Measurements from ENCODE around the gene SV2C. TPM values are rescaled to one million over a fixed set of nuclear protein-coding genes. Genes with fewer than 3 reads are reported as not detected.

Gene SV2C
- total and polyA plus RNA-seq, 10 of the 15 experiments (the other 5 are each of a cell fraction or from before 2014, with no cell fraction given): under 0.01 to 1.1 (median 0.63) TPM

DNA sequence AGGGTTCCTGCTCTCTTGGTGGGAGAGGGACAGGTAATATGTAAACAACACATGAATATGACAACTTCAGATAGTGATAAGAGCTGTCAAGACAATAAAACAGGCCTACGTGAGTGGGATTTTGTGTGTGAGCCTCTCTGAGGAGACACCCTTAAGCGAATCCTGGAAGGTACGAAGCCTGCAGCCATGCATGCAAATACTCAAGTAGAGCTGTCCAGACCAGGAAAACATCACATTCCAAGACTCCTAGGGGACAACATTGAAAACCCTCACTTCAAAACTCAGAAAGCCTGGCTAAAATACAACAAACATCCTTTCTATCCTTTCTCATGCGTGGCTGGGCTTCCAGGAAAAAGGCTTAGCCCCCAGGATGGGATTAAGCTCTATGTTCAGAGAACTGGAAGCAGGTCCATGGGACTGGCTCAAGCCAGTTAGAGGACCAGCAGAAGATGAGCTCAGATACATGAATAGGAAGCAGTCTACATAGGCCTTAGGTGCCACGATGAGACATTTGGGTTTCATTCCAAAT is 195.1 kb downstream of the SV2C start:
- in situ Hi-C loops (cut with MboI) (no loop called here), intact Hi-C loops (cut with micrococcal nuclease; ENCODE audit: unreplicated experiment) (no loop called here)
- Histone ChIP-seq H3K27me3 (replicated peaks in 1 of 2; ENCODE audit: control insufficient read depth in 2 of 2, insufficient read depth in 2 of 2, low read length in 1 of 2) (no peaks in the 10 kb centered on the region), H3K79me2 (ENCODE audit: control insufficient read depth, insufficient read depth, low read length) (no peaks in the 10 kb centered on the region), H3K27ac (ENCODE audit: control insufficient read depth, insufficient read depth) (no peak overlapping the region), H3K36me3 (ENCODE audit: control insufficient read depth in 2 of 2, insufficient read depth in 2 of 2, low read length in 1 of 2) (no peaks in the 10 kb centered on the region), H3K4me2 (ENCODE audit: control insufficient read depth, insufficient read depth) (no peak overlapping the region), H4K20me1 (ENCODE audit: control insufficient read depth, insufficient read depth) (no peaks in the 10 kb centered on the region), H2AFZ (ENCODE audit: control insufficient read depth, low read depth, low read length) (no peak overlapping the region), H3K9ac (ENCODE audit: control insufficient read depth, insufficient read depth, low read length) (no peak overlapping the region), H3K9me3 (replicated peaks; ENCODE audit: control insufficient read depth, insufficient read depth, low read length) (peaks cover 2% of the 10 kb centered on the region; the same call in 2 of the 3 replicates), H3K4me1 (ENCODE audit: control insufficient read depth, insufficient read depth, low read length) (no peaks in the 10 kb centered on the region), H3K4me3 (no peak overlapping the region)
- TF ChIP-seq PAX8 (IDR thresholded peaks at IDR 0.05) (no peak), STAT1 (conservative IDR thresholded peaks at IDR 0.05) (no peak), CBX5 (IDR thresholded peaks at IDR 0.05; ENCODE audit: low read depth) (no peak), SREBF1 (IDR thresholded peaks at IDR 0.05; ENCODE audit: low read length) (no peak)
- TF ChIP-seq, protein P1, sequence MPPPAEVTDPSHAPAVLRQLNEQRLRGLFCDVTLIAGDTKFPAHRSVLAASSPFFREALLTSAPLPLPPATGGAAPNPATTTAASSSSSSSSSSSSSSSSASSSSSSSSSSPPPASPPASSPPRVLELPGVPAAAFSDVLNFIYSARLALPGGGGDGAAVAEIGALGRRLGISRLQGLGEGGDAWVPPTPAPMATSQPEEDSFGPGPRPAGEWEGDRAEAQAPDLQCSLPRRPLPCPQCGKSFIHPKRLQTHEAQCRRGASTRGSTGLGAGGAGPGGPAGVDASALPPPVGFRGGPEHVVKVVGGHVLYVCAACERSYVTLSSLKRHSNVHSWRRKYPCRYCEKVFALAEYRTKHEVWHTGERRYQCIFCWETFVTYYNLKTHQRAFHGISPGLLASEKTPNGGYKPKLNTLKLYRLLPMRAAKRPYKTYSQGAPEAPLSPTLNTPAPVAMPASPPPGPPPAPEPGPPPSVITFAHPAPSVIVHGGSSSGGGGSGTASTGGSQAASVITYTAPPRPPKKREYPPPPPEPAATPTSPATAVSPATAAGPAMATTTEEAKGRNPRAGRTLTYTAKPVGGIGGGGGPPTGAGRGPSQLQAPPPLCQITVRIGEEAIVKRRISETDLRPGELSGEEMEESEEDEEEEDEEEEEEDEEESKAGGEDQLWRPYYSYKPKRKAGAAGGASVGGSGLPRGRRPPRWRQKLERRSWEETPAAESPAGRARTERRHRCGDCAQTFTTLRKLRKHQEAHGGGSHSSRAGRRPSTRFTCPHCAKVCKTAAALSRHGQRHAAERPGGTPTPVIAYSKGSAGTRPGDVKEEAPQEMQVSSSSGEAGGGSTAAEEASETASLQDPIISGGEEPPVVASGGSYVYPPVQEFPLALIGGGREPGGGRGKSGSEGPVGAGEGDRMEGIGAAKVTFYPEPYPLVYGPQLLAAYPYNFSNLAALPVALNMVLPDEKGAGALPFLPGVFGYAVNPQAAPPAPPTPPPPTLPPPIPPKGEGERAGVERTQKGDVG (CRISPR knock-in tag; IDR thresholded peaks at IDR 0.05): no peak
- TF ChIP-seq, protein P2, sequence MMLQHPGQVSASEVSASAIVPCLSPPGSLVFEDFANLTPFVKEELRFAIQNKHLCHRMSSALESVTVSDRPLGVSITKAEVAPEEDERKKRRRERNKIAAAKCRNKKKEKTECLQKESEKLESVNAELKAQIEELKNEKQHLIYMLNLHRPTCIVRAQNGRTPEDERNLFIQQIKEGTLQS (IDR thresholded peaks at IDR 0.05; ENCODE audit: borderline replicate concordance, extremely low read depth, low read depth, low read length): no peak
- ChIA-PET POLR2A (interaction anchor here (1.1 kb wide), 1 partner anchor 17 kb away, joined by 3 read pairs; no protein-coding TSS in a partner anchor), CTCF (interaction anchor here (0.6 to 1.3 kb wide), 4 partner anchors 9 to 360 kb away, joined by 3 to 4 read pairs (median 3); no protein-coding TSS in a partner anchor), SMC1A (ENCODE audit: uncharacterized antibody, unreplicated experiment) (no interaction called here), RAD21 (ENCODE audit: unreplicated experiment) (no interaction called here)
- DNase-seq (ENCODE audit: low read depth, low spot score) (no peak), ATAC-seq (no peak), FAIRE-seq (no peak)
- no TSS peak for BruUV-seq (replicated peaks)
- 46% methylated on average over 5 of the region's 5 CpGs for WGBS (ENCODE audit: insufficient coverage, insufficient replicate concordance, low lambda C conversion rate, missing lambda C conversion rate)
